ENCODE results near the gene CYTH4.

Gene CYTH4

GRCh38 chr22:37340331-37341262 is 58.3 kb downstream of the CYTH4 start:
- Histone ChIP-seq H3K4me1 (ENCODE audit: control insufficient read depth, insufficient read depth, low read length) (peaks cover 16% of the 10 kb centered on the region), H3K9me3 (ENCODE audit: control insufficient read depth, low read length) (no peaks in the 10 kb centered on the region), H3K27ac (ENCODE audit: insufficient read depth, low read depth, low read length, poor library complexity, severe bottlenecking) (no peak overlapping the region), H3K36me3 (ENCODE audit: control insufficient read depth, insufficient read depth, low read length) (no peaks in the 10 kb centered on the region), H3K4me3 (ENCODE audit: insufficient read depth, low read depth, low read length) (no peak overlapping the region), H3K27me3 (ENCODE audit: control insufficient read depth, insufficient read depth, low read length, poor library complexity, severe bottlenecking) (peaks cover 14% of the 10 kb centered on the region)
- 31 to 33% methylated on average over 23 to 24 of the region's 24 CpGs for WGBS, 2 experiments

- Histone ChIP-seq H3K4me1 (ENCODE audit: control insufficient read depth, insufficient read depth, low read length) (peaks cover 8% of the 10 kb centered on the region), H3K4me3 (ENCODE audit: insufficient read depth, low read depth, low read length) (no peak overlapping the region), H3K9me3 (ENCODE audit: control insufficient read depth, low read length) (no peaks in the 10 kb centered on the region), H3K27me3 (ENCODE audit: control insufficient read depth, insufficient read depth, low read length, poor library complexity, severe bottlenecking) (peaks cover 8% of the 10 kb centered on the region), H3K36me3 (ENCODE audit: control insufficient read depth, insufficient read depth, low read length) (no peaks in the 10 kb centered on the region), H3K27ac (ENCODE audit: insufficient read depth, low read depth, low read length, poor library complexity, severe bottlenecking) (no peak overlapping the region)
- WGBS, 2 experiments, result 49 to 54% methylated on average over 6 of the region's 6 CpGs
These were observed 59.8 kb downstream of the CYTH4 start for GRCh38 chr22:37342065-37342464.

DNA sequence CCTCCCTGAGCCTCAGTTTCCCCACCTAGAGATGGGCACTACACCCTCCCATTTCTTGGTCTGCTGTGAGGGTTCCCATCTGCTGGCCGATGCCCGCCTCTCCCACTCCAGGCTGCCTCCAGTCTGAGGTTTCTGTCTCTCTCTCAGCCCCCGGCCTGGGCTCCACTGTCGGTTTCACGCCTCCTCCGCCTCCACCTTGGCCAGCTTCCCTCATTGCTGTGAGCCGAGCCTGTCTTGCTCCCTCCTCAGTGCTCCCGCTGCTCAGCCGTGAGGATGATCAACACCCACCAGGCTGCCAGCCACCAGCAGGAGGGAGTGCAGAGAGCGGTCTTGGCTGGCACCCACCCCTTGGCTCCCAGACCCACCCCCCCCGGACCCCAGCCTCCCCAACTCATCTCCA is 61.0 kb downstream of the CYTH4 start:
- Histone ChIP-seq H3K36me3 (ENCODE audit: control insufficient read depth, insufficient read depth, low read length) (no peaks in the 10 kb centered on the region), H3K4me3 (ENCODE audit: insufficient read depth, low read depth, low read length) (no peak overlapping the region), H3K4me1 (ENCODE audit: control insufficient read depth, insufficient read depth, low read length) (peaks cover 5% of the 10 kb centered on the region), H3K27ac (ENCODE audit: insufficient read depth, low read depth, low read length, poor library complexity, severe bottlenecking) (no peak overlapping the region), H3K27me3 (ENCODE audit: control insufficient read depth, insufficient read depth, low read length, poor library complexity, severe bottlenecking) (peaks cover 8% of the 10 kb centered on the region), H3K9me3 (ENCODE audit: control insufficient read depth, low read length) (no peaks in the 10 kb centered on the region)
- 83% methylated on average over 10 to 11 of the region's 11 CpGs for WGBS, 2 experiments

DNA sequence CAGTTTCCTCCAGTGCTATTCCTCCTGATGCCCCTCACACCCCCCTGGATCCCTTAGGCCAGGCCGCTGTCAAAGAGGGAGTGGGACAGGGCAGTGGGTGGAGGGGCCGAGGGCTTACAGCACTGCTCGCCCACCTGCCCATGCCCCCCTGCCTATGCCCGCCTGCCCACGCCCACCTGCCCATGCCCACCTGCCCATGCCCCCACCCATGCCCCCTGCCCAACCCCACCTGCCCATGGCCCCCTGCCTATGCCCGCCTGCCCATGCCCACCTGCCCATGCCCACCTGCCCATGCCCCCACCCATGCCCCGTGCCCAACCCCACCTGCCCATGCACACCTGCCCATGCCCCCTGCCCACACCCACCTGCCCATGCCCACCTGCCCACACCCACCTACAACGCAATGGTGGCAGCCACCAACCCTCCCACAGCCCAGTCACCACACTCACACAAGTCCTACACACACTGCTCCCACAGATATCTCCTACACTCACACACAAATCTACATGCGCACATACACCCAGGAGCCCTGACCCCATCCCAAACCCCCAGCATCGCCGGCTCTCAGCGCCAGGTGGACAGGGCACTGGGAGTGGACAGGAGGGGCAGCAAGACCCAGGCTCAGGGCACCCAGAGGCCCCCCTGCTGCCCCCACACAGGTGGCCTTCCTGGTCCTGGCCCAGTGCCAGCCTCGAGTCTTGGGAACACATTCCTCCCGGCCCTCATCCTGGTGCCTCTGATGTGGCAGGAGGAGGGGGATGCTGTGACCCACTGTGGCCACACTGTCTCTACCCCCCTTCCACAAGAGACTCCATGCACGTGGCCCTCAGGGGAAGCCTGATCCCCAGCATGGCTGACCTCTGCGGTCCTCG is 61.8 kb downstream of the CYTH4 start:
- H3K27me3 ChIP-seq (ENCODE audit: control insufficient read depth, insufficient read depth, low read length, poor library complexity, severe bottlenecking), result peaks cover 8% of the 10 kb centered on the region
- H3K9me3 ChIP-seq (ENCODE audit: control insufficient read depth, low read length), result no peaks in the 10 kb centered on the region

DNA sequence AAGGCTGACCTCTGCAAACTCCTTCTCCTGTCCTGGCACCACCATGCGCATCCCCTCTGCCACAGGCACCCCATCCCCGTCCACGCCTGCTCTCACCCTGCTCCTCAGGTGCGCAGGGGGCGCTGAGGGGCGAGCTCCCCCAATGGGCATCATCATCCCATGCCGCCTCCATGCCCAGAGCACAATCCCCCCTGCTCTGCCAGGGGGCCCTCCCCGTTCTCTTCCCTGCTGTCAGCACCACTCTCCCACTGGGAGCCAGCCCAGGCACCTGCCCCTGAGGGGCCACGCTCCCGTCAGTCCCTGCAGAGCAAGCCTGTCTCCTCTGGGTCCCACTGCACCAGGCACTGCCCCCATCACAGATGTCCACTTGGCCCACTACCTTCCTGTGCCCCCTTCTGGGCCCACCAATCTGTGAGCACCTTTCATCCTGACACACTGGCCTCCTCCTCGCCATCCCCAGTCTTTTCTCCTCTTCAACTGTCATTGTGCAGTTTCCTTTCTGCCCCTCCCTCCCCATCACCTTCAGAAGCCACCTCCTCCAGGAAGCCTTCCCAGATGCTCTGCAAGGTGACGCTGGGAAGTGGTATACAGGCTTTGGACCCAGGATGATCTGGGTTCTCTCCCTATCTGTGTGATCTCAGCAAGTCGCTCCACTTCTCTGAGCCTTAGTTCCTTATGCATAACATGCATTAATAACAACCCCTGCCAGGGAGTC is 62.6 kb downstream of the CYTH4 start:
- 78 to 79% methylated on average over 13 of the region's 13 CpGs for WGBS, 2 experiments
- Histone ChIP-seq H3K27ac (ENCODE audit: insufficient read depth, low read depth, low read length, poor library complexity, severe bottlenecking) (no peak overlapping the region), H3K36me3 (ENCODE audit: control insufficient read depth, insufficient read depth, low read length) (no peaks in the 10 kb centered on the region), H3K9me3 (ENCODE audit: control insufficient read depth, low read length) (no peaks in the 10 kb centered on the region), H3K27me3 (ENCODE audit: control insufficient read depth, insufficient read depth, low read length, poor library complexity, severe bottlenecking) (peaks cover 8% of the 10 kb centered on the region), H3K4me1 (ENCODE audit: control insufficient read depth, insufficient read depth, low read length) (peaks cover 5% of the 10 kb centered on the region), H3K4me3 (ENCODE audit: insufficient read depth, low read depth, low read length) (no peak overlapping the region)

More for the DNA sequence above, 61.8 kb downstream of the CYTH4 start:
- H3K4me1 ChIP-seq (ENCODE audit: control insufficient read depth, insufficient read depth, low read length), result peaks cover 5% of the 10 kb centered on the region
- H3K4me3 ChIP-seq (ENCODE audit: insufficient read depth, low read depth, low read length), result no peak overlapping the region
- H3K36me3 ChIP-seq (ENCODE audit: control insufficient read depth, insufficient read depth, low read length), result no peaks in the 10 kb centered on the region
- WGBS, 2 experiments, result 87 to 93% methylated on average over 15 to 16 of the region's 17 CpGs
- no peak overlapping the region for H3K27ac ChIP-seq (ENCODE audit: insufficient read depth, low read depth, low read length, poor library complexity, severe bottlenecking)

- H3K27me3 ChIP-seq (ENCODE audit: control insufficient read depth, insufficient read depth, low read length, poor library complexity, severe bottlenecking), result peaks cover 2% of the 10 kb centered on the region
- H3K4me3 ChIP-seq (ENCODE audit: insufficient read depth, low read depth, low read length), result no peak overlapping the region
- H3K27ac ChIP-seq (ENCODE audit: insufficient read depth, low read depth, low read length, poor library complexity, severe bottlenecking), result no peak overlapping the region
- no peaks in the 10 kb centered on the region for H3K9me3 ChIP-seq (ENCODE audit: control insufficient read depth, low read length)
- H3K4me1 ChIP-seq (ENCODE audit: control insufficient read depth, insufficient read depth, low read length), result no peaks in the 10 kb centered on the region
- WGBS, 2 experiments, result 81% methylated on average over 13 of the region's 13 CpGs
- no peaks in the 10 kb centered on the region for H3K36me3 ChIP-seq (ENCODE audit: control insufficient read depth, insufficient read depth, low read length)
These were observed 63.7 kb downstream of the CYTH4 start for GRCh38 chr22:37345863-37346504.

DNA sequence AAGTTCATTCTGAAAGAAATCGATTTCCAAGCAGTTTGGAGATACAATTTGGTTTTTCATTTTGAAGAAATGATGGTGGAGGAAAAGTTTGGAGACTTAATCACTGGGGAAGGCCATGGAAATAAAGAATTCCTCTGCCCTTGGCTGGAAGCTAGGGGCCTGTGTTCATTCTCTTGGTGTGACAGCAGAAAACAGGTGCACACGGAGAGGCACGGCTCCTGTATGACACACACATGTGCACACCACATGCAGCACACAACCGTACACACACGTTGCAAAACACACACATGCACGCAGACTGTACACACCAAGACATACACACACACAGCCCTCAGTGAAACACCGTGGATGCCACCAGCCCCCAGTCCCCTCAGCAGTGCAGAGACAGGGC is 64.2 kb downstream of the CYTH4 start:
- Histone ChIP-seq H3K9me3 (ENCODE audit: control insufficient read depth, low read length) (no peaks in the 10 kb centered on the region), H3K36me3 (ENCODE audit: control insufficient read depth, insufficient read depth, low read length) (no peaks in the 10 kb centered on the region), H3K4me3 (ENCODE audit: insufficient read depth, low read depth, low read length) (no peak overlapping the region), H3K27ac (ENCODE audit: insufficient read depth, low read depth, low read length, poor library complexity, severe bottlenecking) (no peak overlapping the region), H3K27me3 (ENCODE audit: control insufficient read depth, insufficient read depth, low read length, poor library complexity, severe bottlenecking) (no peaks in the 10 kb centered on the region), H3K4me1 (ENCODE audit: control insufficient read depth, insufficient read depth, low read length) (no peaks in the 10 kb centered on the region)
- WGBS, 2 experiments, result 94 to 95% methylated on average over 7 of the region's 7 CpGs

DNA sequence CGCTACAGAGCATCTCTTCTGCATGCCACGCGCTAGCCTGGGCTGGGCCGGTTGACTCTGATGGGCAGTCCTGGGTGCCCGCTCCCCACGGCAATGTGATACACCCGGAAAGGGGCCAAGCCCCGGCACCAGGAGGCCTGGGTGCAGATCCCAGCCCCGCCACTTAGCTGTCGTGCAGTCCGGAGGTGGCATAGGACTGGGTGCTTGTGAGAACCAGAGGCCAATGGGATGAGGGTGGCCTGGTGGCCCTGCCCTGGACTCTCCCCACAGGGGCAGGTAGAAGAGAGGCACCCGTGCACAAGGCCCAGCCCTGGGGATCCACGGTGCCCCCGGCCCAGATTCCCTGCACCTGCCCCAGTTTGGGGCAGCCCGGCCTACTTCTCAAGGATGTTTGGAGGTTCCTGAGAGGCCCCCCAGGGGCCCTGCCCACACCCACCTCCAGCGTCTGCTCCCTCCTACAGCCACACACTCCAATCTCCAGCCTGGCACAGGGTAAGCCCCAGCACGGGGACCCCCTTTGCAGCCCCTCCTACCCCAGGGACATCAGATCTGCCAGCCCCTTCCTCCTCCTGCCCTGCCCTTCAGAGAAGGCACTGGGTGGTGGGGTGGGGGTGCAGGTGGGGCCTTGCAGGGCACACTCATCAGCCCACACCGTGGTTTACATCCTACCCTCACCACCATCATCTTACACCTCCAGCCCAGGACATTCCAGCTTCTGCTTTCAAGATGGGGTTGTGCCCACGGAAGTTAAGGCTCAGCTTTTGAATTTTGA is 66.9 kb downstream of the CYTH4 start:
- no peaks in the 10 kb centered on the region for H3K9me3 ChIP-seq (ENCODE audit: control insufficient read depth, low read length)
- no peaks in the 10 kb centered on the region for H3K4me1 ChIP-seq (ENCODE audit: control insufficient read depth, insufficient read depth, low read length)
- H3K36me3 ChIP-seq (ENCODE audit: control insufficient read depth, insufficient read depth, low read length), result no peaks in the 10 kb centered on the region
- no peak overlapping the region for H3K4me3 ChIP-seq (ENCODE audit: insufficient read depth, low read depth, low read length)
- 91 to 94% methylated on average over 19 of the region's 19 CpGs for WGBS, 2 experiments
- no peaks in the 10 kb centered on the region for H3K27me3 ChIP-seq (ENCODE audit: control insufficient read depth, insufficient read depth, low read length, poor library complexity, severe bottlenecking)
- H3K27ac ChIP-seq (ENCODE audit: insufficient read depth, low read depth, low read length, poor library complexity, severe bottlenecking), result no peak overlapping the region

- H3K27me3 ChIP-seq (ENCODE audit: control insufficient read depth, insufficient read depth, low read length, poor library complexity, severe bottlenecking), result no peaks in the 10 kb centered on the region
- no peak overlapping the region for H3K27ac ChIP-seq (ENCODE audit: insufficient read depth, low read depth, low read length, poor library complexity, severe bottlenecking)
- WGBS, 2 experiments, result 74 to 79% methylated on average over 3 of the region's 3 CpGs
- no peaks in the 10 kb centered on the region for H3K9me3 ChIP-seq (ENCODE audit: control insufficient read depth, low read length)
- H3K36me3 ChIP-seq (ENCODE audit: control insufficient read depth, insufficient read depth, low read length), result no peaks in the 10 kb centered on the region
- H3K4me1 ChIP-seq (ENCODE audit: control insufficient read depth, insufficient read depth, low read length), result no peaks in the 10 kb centered on the region
- no peak overlapping the region for H3K4me3 ChIP-seq (ENCODE audit: insufficient read depth, low read depth, low read length)
These were observed 68.9 kb downstream of the CYTH4 start for GRCh38 chr22:37351232-37351631.

Data from ectodermal cell (in vitro differentiated cells).